HCEC 1CT (cell line): ENCODE results near the gene OSBPL1A.
"Not testable (repeated sequence)": the region's sequence is repeated elsewhere in the genome, so short reads cannot be mapped to it uniquely, and the experiment has no call there.

ENCODE experiments used
- DNase-seq: peaks from one replicate; pipeline ENCODE4 v3.0.0-alpha.2; 2017

The OSBPL1A gene

GRCh38 chr18:24396082-24396633, 1.5 kb downstream of the OSBPL1A start:
- peak; percentile 38 for DNase-seq

DNA sequence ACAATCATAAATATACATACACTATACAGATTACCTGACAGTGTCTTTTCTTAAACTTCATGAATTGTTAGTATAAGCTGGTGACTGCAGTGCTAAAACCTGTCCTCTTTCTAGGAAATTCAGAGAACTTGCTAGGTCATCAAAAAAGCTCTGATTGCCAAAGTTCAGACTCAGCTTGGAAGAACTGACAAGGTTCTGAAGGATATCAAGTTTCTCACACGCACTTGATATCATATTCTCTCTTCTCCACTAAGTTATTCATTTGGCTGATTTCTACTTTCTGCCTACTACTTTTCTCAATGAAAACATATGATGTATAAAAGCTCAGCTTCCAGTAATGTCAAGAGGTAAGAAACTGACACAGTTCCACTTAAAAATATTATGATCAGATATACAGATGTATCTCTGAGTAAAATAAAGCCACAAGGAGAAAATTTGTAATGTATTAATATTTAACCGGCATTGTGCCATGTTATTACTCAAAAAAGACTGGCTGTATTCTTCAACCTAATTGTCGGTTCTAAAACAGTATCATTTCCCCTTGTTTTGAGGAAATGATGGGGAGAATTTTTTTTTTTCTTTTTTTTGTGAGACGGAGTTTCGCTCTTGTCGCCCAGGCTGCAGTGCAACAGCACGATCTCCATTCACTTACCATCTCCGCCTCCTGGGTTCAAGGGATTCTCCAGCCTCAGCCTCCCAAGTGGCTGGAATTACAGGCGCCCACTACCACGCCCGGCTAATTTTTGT, 2.4 kb downstream of the OSBPL1A start:
- peak; percentile 27 for DNase-seq

DNA sequence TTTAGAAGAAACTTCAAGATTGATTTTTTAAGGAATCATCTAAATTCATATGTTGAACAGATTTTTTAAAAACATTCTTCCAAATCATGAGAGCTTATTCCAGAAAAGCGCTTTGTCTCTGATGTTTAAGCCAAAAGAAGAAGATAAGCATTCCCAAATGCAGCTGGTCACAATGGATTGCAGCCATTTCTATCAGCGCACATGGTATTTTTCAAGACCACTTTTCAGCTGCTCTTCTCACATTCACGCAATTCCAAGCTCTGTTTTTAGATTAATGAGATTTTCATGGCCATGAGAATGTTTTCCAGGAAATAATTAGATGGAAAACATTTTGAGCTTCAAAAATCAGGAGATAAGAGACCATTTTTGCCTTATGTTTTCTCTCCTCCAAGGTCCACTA, 8.7 kb downstream of the OSBPL1A start:
- DNase-seq, result no peak

- DNase-seq, result no peak
Observed at GRCh38 chr18:24386681-24387080, 10.9 kb downstream of the OSBPL1A start.

DNA sequence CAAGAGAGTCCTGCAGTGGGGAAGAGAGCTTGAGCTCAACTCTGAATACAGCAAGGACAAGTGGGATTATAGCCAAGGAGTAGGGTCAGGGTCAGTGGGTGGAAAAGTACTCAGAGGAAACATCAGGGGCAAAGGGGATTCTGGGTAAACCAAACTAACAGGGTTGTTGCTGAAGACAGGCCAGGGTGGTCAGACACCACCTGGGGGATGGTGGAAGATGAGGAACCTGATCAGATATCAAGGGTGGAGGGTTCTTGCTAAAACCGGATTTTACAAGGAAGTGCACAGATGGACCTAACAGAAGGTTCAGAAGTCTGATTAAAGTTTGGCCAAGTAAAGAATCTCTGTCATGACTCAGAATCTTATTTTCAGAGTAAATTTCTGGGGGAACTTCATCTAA, 16.5 kb downstream of the OSBPL1A start:
- no peak for DNase-seq

- no peak for DNase-seq
Observed at GRCh38 chr18:24380163-24380747, 17.4 kb downstream of the OSBPL1A start.

GRCh38 chr18:24378598-24378997, 19.0 kb downstream of the OSBPL1A start:
- no peak for DNase-seq

DNA sequence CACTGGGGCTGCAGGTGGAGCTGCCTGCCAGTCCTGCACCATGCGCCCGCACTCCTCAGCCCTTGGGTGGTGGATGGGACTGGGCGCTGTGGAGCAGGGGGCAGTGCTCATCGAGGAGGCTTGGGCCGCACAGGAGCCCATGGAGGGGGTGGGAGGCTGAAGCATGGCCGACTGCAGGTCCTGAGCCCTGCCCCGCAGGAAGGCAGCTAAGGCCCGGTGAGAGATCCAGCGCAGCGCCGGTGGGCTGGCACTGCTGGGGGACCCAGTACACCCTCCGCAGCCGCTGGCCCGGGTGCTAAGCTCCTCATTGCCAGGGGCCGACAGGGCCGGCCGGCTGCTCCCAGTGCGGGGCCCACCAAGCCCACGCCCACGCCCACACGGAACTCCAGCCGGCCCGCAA, 21.1 kb downstream of the OSBPL1A start:
- not testable (repeated sequence) for DNase-seq

DNA sequence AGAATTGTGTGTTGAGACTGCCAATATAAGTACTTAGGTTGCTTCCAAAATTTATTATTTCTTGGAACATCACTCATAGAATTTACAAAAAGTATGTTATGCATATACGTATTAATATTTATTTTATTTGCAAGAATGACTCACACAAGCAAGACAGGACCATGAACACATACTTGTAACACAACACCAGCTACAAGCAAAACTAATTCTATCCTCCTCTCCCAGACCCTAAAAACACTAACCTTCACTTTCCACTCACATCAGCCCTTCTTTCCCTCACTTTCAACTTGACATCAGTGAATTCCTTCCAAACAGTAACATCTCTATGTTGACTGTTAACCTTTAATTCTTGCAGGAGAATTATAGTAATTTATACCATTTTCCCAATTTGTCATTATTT, 24.3 kb downstream of the OSBPL1A start:
- peak; percentile 63 for DNase-seq

- DNase-seq, result no peak
Observed at GRCh38 chr18:24372279-24372872, 25.2 kb downstream of the OSBPL1A start.

DNA sequence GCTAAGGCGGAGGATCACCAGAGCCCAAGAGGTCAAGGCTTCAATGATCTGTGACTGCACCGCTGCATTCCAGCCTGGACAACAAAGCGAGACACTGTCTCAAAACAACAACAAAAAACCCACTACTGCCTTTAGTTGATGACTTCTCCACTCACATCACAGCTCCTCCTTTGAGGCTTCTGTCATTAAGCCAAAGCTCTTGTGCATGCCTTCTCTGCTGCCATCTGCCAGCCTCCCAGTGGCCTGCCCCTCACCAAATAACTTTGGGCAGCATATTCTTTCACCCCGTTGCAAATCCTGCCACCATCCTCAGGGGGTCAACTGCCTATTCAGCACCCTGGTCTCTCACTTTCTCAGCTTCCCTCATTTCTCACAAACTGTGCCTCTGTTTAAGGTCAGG, 27.5 kb downstream of the OSBPL1A start:
- no peak for DNase-seq

- DNase-seq, result no peak
Observed at GRCh38 chr18:24369426-24369825, 28.2 kb downstream of the OSBPL1A start.

DNA sequence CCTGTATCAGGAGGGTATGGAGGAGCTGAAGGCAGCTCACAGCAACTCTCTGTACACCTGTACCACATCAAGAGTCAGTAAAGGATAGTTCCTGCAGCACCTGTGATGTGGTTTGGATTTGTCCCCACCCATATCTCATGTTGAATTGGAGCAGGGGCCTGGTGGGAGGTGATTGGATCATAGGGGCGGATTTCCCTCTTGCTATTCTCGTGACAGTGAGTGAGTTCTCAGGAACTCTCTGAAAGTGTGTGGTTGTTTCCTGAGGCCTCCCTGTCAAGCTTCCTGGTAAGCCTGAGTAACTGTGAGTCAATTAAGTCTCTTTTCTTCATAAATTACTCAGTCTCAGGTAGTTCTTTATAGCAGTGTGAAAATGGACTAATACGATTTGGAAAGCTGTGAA, 28.9 kb downstream of the OSBPL1A start:
- DNase-seq, result no peak

- no peak for DNase-seq
Observed at GRCh38 chr18:24366328-24366727, 31.3 kb downstream of the OSBPL1A start.

GRCh38 chr18:24364177-24364576, 33.4 kb downstream of the OSBPL1A start:
- no peak for DNase-seq

- no peak for DNase-seq
Observed at GRCh38 chr18:24362757-24363156, 34.9 kb downstream of the OSBPL1A start.

DNA sequence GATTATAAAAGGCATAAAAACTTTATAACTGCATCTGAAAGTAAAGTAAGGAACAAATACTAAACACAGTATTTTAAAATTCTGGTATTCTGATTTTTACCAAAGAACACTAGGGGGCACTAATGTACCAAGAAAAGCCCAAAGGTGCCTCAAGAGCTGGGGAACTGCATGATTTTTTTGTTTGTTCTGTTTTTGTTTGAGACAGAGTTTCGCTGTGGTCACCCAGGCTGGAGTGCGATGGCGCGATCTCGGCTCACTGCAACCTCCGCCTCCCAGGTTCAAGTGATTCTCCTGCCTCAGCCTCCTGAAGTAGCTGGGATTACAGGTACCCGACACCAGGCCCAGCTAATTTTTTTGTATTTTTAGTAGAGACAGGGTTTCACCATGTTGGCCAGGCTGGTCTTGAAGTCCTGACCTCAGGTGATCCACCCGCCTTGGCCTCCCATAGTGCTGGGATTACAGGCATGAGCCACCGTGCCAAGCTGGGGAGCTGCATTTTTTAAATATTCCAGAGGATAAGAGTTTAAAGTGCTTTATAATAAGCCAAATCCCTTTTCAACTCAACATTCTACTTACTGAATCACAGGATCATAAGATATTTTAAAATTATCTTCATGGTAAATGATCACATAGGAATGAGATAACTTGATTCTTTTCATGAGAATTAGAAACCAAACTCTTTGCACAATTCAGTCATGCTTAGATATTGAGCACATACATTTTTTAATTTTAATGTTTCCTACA, 37.7 kb downstream of the OSBPL1A start:
- peak; percentile 55 for DNase-seq

- no peak for DNase-seq
Observed at GRCh38 chr18:24354278-24354677, 43.3 kb downstream of the OSBPL1A start.

DNA sequence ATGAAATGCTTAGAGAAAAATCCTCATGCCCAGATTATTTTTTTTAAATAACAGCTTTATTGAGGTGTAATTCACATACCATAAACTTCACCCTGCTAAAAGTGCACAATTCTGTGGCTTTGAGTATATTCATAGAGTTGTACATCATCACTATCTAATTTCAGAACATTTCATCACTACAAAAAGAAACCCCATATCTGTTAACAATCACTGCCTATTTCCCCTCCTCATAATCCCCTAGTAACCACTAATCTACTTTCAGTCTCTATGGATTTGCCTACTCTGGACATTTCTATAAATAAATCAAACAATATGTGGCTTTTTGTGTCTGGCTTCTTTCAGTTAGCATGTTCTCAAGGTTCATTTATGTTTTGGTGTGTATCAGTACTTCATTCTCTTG, 51.4 kb downstream of the OSBPL1A start:
- DNase-seq, result no peak

- no peak for DNase-seq
Observed at GRCh38 chr18:24344509-24344908, 53.1 kb downstream of the OSBPL1A start.

DNA sequence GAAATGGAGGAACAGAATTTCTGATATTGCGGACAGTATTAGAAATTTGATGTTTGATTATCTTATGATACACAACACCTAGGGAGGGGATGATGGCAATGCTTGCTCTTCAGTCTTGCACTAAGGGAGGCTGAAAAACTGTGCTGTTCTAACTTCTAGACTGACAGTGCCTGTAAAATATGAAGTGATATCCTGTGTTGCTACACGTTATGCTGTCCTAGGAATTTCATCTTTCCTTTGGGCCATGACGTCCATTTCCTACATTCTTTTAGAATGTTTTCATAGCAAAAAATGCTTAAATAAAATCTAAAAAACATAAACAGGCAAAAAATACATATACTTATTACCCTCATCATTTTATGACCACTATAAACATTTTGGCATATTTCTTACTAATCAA, 55.3 kb downstream of the OSBPL1A start:
- peak; percentile 59 for DNase-seq

GRCh38 chr18:24341361-24341760, 56.3 kb downstream of the OSBPL1A start:
- DNase-seq, result no peak

DNA sequence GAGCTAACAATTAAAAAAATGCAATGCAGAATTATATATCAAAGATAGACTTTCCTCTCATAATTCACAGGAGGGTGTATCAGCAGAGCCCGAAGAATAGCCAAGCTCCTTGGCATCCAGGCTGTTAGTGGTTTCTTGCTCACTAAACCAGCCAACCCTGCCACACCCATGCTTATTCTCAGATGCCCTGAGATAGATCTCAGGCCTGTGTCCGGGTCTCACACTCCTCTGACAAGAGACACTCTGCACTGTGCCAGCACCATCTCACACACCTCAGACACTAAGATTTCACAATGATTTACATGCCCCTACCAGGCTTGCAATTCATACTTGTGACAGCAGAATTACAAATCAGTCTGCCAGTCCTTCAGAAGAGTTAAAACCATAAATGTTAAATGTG, 64.5 kb downstream of the OSBPL1A start:
- no peak for DNase-seq
